ENCODE results near the gene RNF208. TPM values are rescaled to one million over a fixed set of nuclear protein-coding genes. Genes with fewer than 3 reads are reported as not detected.

The RNF208 gene
- total and polyA plus RNA-seq, 9 of the 15 experiments (the other 6 are each of a cell fraction or from before 2014, with no cell fraction given), result 0.15 to 6.9 (median 0.50) TPM; not detected in 2

- peak; percentile 83 for TF ChIP-seq TFE3 (CRISPR knock-in tag; IDR thresholded peaks at IDR 0.05)
These were observed 47.3 kb upstream of the RNF208 start (continued) for GRCh38 chr9:137269231-137269772.

- H3K9me3 ChIP-seq (replicated peaks; ENCODE audit: control insufficient read depth, insufficient read depth, low read depth, low read length), result no peaks in the 10 kb centered on the region
- peak overlapping the region; percentile 54 to 85 for H3K9ac ChIP-seq (ENCODE audit: insufficient read depth in 1 of 2, low read depth in 2 of 2, low read length in 2 of 2)
- H3K4me3 ChIP-seq, result no peak overlapping the region
- no peaks in the 10 kb centered on the region for H3K9me1 ChIP-seq (ENCODE audit: control insufficient read depth, insufficient read depth, low read length)
- DNase-seq (ENCODE audit: extremely low read depth in 1 of 4, low spot score in 3 of 4) (peak; percentile 54 to 82 (median 60)), ATAC-seq (peak; percentile 82), FAIRE-seq (peak; percentile 97)
- intact Hi-C loops (cut with micrococcal nuclease), result no loop called here
- peaks cover 20 to 70% of the 10 kb centered on the region in 2 experiments for H3K4me1 ChIP-seq (replicated peaks in 1 of 2; ENCODE audit: control insufficient read depth in 2 of 2, insufficient read depth in 2 of 2, low read length in 2 of 2)
- WGBS (ENCODE audit: insufficient coverage, low coverage, missing lambda C conversion rate), result 17% methylated on average over 19 of the region's 19 CpGs
- no peaks in the 10 kb centered on the region for H4K20me1 ChIP-seq (replicated peaks; ENCODE audit: control insufficient read depth, insufficient read depth, low read length)
- H3K27me3 ChIP-seq (ENCODE audit: control insufficient read depth in 2 of 2, insufficient read depth in 2 of 2, low read length in 2 of 2), result no peaks in the 10 kb centered on the region
- BruUV-seq (replicated peaks), result no TSS peak
- POLR2A ChIA-PET, result interaction anchor here (0.9 to 4.2 kb wide), 4 partner anchors 9 to 28 kb away, joined by 3 to 23 read pairs (median 4); partner anchors contain the start of genes TOR4A and TUBB4B
- peak overlapping the region; percentile 70 for H2AFZ ChIP-seq (ENCODE audit: low read depth, low read length)
- CTCF ChIA-PET (ENCODE audit: low intra/inter-chr PET ratio), result no interaction called here
- H3K36me3 ChIP-seq (ENCODE audit: control insufficient read depth, insufficient read depth, low read length), result peaks cover 82% of the 10 kb centered on the region
- in situ Hi-C loops (cut with MboI), result no loop called here
- peaks cover 10% of the 10 kb centered on the region; the same call in 2 of the 3 replicates for H3K79me2 ChIP-seq (ENCODE audit: control insufficient read depth, insufficient read depth, low read length)
- peak overlapping the region; percentile 71 for H3K27ac ChIP-seq (ENCODE audit: extremely low read depth, low read depth, low read length)
- peak overlapping the region; percentile 62 for H3K4me2 ChIP-seq (ENCODE audit: insufficient read depth, low read length)
- TF ChIP-seq BCOR (IDR thresholded peaks at IDR 0.05), result peak; percentile 95
- no peak for TF ChIP-seq HSF4 (CRISPR knock-in tag; IDR thresholded peaks at IDR 0.05; ENCODE audit: borderline replicate concordance)
- peak; percentile 87 for TF ChIP-seq MAFK (IDR thresholded peaks at IDR 0.05; ENCODE audit: low read length)
- no peak for TF ChIP-seq NR0B1 (IDR thresholded peaks at IDR 0.05; ENCODE audit: partially characterized antibody)
- peak; percentile 85 for TF ChIP-seq NFE2L1 (tag; IDR thresholded peaks at IDR 0.05; ENCODE audit: borderline replicate concordance, low read depth)
- no peak; the same call in 1 of the 2 replicates for TF ChIP-seq ATF4 (CRISPR knock-in tag; IDR thresholded peaks at IDR 0.05)
- TF ChIP-seq DACH1 (IDR thresholded peaks at IDR 0.05; ENCODE audit: partially characterized antibody), result no peak
- peak; percentile 88 for TF ChIP-seq NBN (IDR thresholded peaks at IDR 0.05; ENCODE audit: low read depth)
- TF ChIP-seq DMBX1 (CRISPR knock-in tag; IDR thresholded peaks at IDR 0.05; ENCODE audit: borderline replicate concordance), result 0 out of 2 replicates have a peak, but pooled peaks have one; percentile 17
- no peak for TF ChIP-seq KLF1 (tag; IDR thresholded peaks at IDR 0.05)
- TF ChIP-seq ELF1 (tag; IDR thresholded peaks at IDR 0.05), result no peak
- TF ChIP-seq SMARCA4 (IDR thresholded peaks at IDR 0.05), result peak; percentile 90
- TF ChIP-seq ZNF224 (CRISPR knock-in tag; IDR thresholded peaks at IDR 0.05), result no peak
- 0 out of 4 replicates have a peak, but pooled peaks of 1 of the 2 experiments have one; percentile 20 for TF ChIP-seq TBL1XR1 (IDR thresholded peaks at IDR 0.05; ENCODE audit: low read length in 2 of 2)
- TF ChIP-seq EHMT2 (IDR thresholded peaks at IDR 0.05), result peak; percentile 78
- peak; percentile 46; the same call in 1 of the 2 replicates for TF ChIP-seq ZBTB7A (IDR thresholded peaks at IDR 0.05; ENCODE audit: borderline replicate concordance, control insufficient read depth, low read depth, low read length)
These were observed 46.6 kb upstream of the RNF208 start for GRCh38 chr9:137268538-137269201.

Measured in K562 (cell line).